DND-41 (cell line): ENCODE data around the gene ETFA.

ENCODE experiments used
- EZH2 ChIP-seq: IDR thresholded peaks from 3 replicates; pipeline ENCODE4 v1.6.1; 2012; ENCODE audit warnings: borderline replicate concordance, low read depth, mild to moderate bottlenecking, moderate library complexity, low read length, inconsistent platforms; ENCODE audit not compliant: severe bottlenecking
- TF ChIP-seq, protein P1 (sequence below): IDR thresholded peaks from 2 replicates; pipeline ENCODE4 v1.5.1; 2012; ENCODE audit warnings: borderline replicate concordance, low read length, moderate library complexity, mild to moderate bottlenecking; ENCODE audit not compliant: poor library complexity, severe bottlenecking; ENCODE audit errors: extremely low read depth

DNA sequence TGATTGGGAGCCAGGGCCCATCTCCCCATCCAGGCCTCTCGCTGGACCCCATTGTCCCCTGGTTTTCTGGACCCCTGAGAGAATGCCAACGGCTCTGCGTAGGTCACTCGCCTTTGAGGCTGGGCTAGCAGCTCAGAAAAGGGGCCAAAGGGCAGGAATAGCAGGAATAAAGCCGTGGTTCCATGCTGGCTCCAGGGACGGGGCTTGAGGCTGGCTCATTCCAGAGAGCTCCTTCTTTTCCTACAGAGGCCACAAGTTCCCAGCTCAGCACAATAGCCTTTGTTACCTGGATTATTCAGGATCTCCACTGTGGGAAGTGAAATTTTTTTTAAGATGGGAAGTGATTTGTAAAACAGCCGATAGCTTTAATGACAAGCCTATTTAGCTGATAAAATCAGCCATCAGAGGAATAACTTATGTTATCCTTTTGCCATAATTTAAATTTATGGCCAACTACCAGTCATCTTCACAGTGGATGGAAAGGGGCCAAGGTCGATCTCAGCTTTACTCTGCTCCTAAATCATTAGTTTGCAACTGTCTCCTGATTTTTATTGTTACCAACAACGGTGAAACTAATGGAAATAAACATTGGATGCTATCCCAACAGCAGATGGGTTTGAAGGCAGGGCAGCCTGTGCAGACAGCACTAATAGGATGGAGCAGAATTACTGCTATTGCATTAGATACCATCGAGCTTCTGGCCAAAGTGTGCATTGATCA is 127.2 kb downstream of the ETFA start:
- TF ChIP-seq, protein P1, sequence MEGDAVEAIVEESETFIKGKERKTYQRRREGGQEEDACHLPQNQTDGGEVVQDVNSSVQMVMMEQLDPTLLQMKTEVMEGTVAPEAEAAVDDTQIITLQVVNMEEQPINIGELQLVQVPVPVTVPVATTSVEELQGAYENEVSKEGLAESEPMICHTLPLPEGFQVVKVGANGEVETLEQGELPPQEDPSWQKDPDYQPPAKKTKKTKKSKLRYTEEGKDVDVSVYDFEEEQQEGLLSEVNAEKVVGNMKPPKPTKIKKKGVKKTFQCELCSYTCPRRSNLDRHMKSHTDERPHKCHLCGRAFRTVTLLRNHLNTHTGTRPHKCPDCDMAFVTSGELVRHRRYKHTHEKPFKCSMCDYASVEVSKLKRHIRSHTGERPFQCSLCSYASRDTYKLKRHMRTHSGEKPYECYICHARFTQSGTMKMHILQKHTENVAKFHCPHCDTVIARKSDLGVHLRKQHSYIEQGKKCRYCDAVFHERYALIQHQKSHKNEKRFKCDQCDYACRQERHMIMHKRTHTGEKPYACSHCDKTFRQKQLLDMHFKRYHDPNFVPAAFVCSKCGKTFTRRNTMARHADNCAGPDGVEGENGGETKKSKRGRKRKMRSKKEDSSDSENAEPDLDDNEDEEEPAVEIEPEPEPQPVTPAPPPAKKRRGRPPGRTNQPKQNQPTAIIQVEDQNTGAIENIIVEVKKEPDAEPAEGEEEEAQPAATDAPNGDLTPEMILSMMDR = no peak
- no peak for TF ChIP-seq EZH2
